Uterus (tissue), 4 donors: ENCODE data around the gene SH2D4B. TPM values are rescaled to one million over a fixed set of nuclear protein-coding genes. Genes with fewer than 3 reads are reported as not detected.

ENCODE experiments used
- DNase-seq, 2 donors: peaks; one replicate each; pipeline ENCODE4 v3.0.0-alpha.2; 2019 to 2020
- H3K27ac ChIP-seq, 2 donors: fragments of 200-600 bp; sonication (generic); 1 replicate in 1 of 2; 2 replicates in 1 of 2; pipeline ENCODE4 v1.5.1; 2016 to 2018
- H3K27me3 ChIP-seq, 2 donors: fragments of 200-600 bp; sonication (generic); one replicate each; pipeline ENCODE4 v1.5.1; 2018 to 2019; ENCODE audit warnings: control low read depth in 1 of 2
- H3K36me3 ChIP-seq, 2 donors: fragments of 200-600 bp; sonication (generic); one replicate each; pipeline ENCODE4 v1.5.1; 2019; ENCODE audit warnings: control low read depth in 1 of 2
- H3K4me1 ChIP-seq, 2 donors: fragments of 200-600 bp; sonication (generic); one replicate each; pipeline ENCODE4 v1.5.1; 2018 to 2019; ENCODE audit warnings: control low read depth in 1 of 2
- H3K4me3 ChIP-seq, 2 donors: fragments of 200-600 bp; sonication (generic); 1 replicate in 1 of 2; 2 replicates in 1 of 2; pipeline ENCODE4 v1.5.1; 2018 to 2019; ENCODE audit warnings: mild to moderate bottlenecking in 1 of 2
- H3K9me3 ChIP-seq, 2 donors: fragments of 200-600 bp; sonication (generic); one replicate each; pipeline ENCODE4 v1.5.1; 2019; ENCODE audit warnings: control low read depth in 1 of 2
- POLR2A ChIP-seq, 2 donors: fragments of 450-650 bp; IDR thresholded peaks; one replicate each; pipeline ENCODE4 v1.6.1; 2016; ENCODE audit warnings: antibody characterized with exemption in 2 of 2, mild to moderate bottlenecking in 1 of 2, moderate library complexity in 1 of 2
- intact Hi-C: fragments of 100-400 bp; cut with DNase I; formaldehyde crosslinking; loops from one replicate; pipeline ENCODE4 v1.15.1; 2023; ENCODE audit warnings: low total_unique reads
- total RNA-seq, 4 donors: library from RNA; depleted of rRNA in 3 of 4; stranded (reverse); fragments of >200 nt in 3 of 4; gene quantifications; one replicate each; pipeline versions ENCODE4 v1.1.0 to v1.2.4, GENCODE V29; 2014 to 2023
- TF ChIP-seq, protein P1 (sequence below), 4 experiments: fragments of 200-600 bp in 2 of 4; fragments of 450-650 bp in 2 of 4; sonication (generic) in 2 of 4; IDR thresholded peaks; one replicate each; pipeline ENCODE4 v1.5.1; 2016 to 2019; ENCODE audit warnings: antibody characterized with exemption in 4 of 4, mild to moderate bottlenecking in 2 of 4, moderate library complexity in 1 of 4
- donor health status: DM: yes; HTN: yes; CAD: no.

The SH2D4B gene
- total RNA-seq, 4 donors from 2014 or later, result 0.40 to 1.4 TPM; not detected in 2

DNA sequence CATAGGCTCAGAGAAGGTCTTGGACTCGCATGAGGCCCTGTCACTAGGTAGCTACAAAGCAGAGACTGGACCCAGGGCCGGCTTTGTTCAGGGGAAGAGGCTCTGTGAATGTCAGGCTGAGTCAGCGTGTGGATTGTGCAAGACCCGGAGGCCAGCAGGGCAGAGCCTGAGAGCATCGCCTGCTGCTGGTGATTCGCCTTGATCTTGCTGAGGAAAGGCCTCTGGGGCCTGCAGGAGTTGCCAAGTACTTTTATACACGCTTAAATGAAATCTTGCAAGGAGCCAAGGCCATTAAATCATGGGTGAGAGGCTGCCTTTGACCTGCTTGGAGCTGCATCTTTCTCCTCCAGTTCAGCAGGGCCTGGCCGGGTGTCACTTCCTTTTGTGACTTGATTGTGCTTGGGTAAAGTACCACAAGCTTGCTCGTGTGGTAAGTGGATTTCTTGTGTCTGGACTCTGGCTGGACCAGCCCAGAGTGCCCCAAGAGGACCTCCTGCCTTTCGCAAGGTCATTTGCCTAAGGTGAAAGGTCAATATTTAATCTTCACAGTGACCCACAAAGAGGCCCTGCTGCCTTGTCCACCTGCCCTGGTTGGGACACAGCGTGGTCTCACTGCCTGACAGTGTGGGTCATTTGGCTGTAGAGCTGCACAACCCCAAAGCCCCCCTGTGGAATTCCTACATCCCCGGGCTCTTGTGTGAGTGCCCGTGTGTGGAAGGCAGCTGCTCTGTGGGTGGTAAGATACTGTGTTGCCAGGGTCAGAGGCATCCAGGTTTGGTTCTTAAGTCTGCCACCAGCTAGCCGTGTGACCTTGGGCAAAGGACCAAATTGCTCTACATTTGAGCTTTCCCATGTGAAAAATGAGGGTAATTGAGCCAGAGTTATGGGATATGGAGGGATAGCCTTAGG, 38.6 kb upstream of the SH2D4B start:
- Histone ChIP-seq H3K27me3 (no peaks in the 10 kb centered on the region), H3K36me3 (no peaks in the 10 kb centered on the region), H3K4me3 (no peak overlapping the region), H3K27ac (peak overlapping the region; percentile 73 to 83), H3K9me3 (no peaks in the 10 kb centered on the region), H3K4me1 (peaks cover 16 to 17% of the 10 kb centered on the region in 2 donors)
- peak; percentile 95 to 98 for DNase-seq
- intact Hi-C loops, result no loop called here
- TF ChIP-seq, protein P1, sequence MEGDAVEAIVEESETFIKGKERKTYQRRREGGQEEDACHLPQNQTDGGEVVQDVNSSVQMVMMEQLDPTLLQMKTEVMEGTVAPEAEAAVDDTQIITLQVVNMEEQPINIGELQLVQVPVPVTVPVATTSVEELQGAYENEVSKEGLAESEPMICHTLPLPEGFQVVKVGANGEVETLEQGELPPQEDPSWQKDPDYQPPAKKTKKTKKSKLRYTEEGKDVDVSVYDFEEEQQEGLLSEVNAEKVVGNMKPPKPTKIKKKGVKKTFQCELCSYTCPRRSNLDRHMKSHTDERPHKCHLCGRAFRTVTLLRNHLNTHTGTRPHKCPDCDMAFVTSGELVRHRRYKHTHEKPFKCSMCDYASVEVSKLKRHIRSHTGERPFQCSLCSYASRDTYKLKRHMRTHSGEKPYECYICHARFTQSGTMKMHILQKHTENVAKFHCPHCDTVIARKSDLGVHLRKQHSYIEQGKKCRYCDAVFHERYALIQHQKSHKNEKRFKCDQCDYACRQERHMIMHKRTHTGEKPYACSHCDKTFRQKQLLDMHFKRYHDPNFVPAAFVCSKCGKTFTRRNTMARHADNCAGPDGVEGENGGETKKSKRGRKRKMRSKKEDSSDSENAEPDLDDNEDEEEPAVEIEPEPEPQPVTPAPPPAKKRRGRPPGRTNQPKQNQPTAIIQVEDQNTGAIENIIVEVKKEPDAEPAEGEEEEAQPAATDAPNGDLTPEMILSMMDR (IDR thresholded peaks at IDR 0.05), result no peak
- no peak for TF ChIP-seq POLR2A (IDR thresholded peaks at IDR 0.05)

DNA sequence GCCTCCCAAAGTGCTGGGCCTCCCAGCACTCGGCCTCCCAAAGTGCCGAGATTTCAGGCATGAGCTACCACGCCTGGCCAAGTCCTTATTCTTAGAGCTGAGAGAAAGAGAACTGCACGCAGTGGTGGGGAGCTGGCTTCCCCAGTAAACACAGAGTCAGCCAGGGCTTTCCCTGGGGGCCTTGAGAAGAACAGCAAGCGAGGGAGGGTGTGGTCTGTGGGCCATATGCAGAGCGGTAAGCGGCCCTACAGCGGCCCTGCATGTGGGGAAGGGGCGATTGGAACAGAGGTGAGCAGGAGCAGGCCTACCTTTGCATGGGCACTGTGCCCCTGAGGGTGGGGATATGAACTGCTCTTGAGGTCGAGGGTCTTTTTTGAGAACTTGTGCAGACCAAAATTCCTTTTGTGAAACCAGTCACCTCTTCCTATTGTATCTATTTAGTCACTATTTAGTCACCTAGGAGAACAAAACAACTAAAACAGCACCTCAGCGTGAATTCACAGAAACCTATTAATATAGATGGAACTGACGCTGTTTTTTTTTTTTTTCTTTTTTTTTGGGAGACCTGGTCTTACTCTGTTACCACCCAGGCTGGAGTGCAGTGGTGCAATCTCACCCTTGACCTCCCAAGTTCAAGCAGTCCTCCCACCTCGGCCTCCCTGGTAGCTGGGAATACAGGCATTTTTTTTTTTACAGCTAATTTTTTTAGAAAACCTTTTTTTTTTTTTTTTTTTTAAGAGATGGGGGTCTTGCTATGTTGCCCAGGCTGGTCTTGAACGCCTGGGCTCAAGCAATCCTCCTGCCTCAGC, 36.9 kb upstream of the SH2D4B start:
- Histone ChIP-seq H3K4me1 (peaks cover 16 to 22% of the 10 kb centered on the region in 2 donors), H3K4me3 (no peak overlapping the region), H3K9me3 (no peaks in the 10 kb centered on the region), H3K36me3 (no peaks in the 10 kb centered on the region), H3K27ac (peak overlapping the region; percentile 76 to 83), H3K27me3 (no peaks in the 10 kb centered on the region)
- no peak for TF ChIP-seq POLR2A (IDR thresholded peaks at IDR 0.05)
- TF ChIP-seq, protein P1 (IDR thresholded peaks at IDR 0.05), result no peak
- DNase-seq, result no peak
- intact Hi-C loops, result loop anchor here (5.0 kb wide), 1 partner anchor 43 kb away; no protein-coding TSS in a partner anchor

DNA sequence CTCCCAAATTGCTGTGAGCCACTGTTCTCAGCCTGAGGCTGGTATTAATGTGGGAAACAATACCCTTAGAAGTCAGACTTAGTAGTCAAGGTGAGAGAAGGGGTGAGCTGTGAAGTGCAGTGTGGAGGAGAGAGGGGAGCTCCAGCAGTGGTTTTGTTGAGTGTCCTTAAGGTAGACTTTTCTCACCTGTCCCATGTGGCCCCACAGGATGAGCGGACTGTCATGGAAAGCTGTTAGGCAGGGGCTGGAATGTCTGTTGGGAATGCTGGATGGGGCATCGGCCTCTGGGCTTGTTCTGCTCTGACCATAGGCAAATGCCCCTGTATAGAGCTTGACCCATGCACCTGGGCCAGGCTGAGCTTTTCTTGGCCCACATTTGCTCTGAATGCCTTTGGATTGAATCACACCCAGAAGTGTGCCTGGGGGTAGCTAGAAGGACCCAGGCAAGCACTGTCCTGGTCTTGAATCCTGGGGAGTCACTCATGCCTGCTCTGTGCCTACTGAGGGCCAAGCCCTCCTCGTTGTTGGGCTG, 36.3 kb upstream of the SH2D4B start:
- DNase-seq, result no peak
- Histone ChIP-seq H3K4me3 (no peak overlapping the region), H3K27ac (peak overlapping the region; percentile 76 to 83), H3K9me3 (no peaks in the 10 kb centered on the region), H3K36me3 (no peaks in the 10 kb centered on the region), H3K4me1 (peaks cover 16 to 22% of the 10 kb centered on the region in 2 donors), H3K27me3 (no peaks in the 10 kb centered on the region)
- intact Hi-C loops, result loop anchor here (5.0 kb wide), 1 partner anchor 44 kb away; no protein-coding TSS in a partner anchor
- TF ChIP-seq, protein P1 (IDR thresholded peaks at IDR 0.05), result no peak
- TF ChIP-seq POLR2A (IDR thresholded peaks at IDR 0.05), result no peak

DNA sequence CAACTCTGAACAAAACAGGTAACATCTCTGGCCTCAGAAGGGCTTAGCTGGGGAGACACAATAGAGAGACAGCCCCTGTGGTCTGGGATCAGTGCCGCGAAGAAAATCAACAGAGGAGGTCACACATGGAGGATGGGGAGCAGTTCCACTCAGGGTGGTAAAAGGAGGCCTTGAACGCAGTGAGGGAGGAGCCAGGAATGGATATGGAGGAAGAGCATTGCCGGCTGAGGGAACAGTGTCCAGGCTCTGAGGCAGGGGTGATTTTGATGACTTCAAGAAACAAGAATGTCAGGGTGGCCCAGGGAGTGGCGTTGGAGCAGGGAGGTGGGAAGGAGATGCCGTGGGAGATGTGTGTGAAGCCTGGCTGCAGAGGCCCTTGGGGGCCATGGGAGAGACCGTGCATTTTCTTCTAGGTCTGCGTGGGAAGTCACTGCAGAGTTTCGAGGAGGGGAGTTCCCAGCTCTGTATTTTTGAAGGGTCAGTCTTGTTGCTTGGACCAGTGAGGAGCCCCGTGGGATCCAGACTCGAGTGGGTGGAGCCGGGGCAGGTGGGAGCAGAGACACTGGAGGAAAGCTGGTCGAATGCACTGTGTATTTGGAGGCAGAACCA, 35.7 kb upstream of the SH2D4B start:
- no peak for TF ChIP-seq POLR2A (IDR thresholded peaks at IDR 0.05)
- H3K27ac ChIP-seq, result peak overlapping the region; percentile 76 to 83
- H3K9me3 ChIP-seq, result no peaks in the 10 kb centered on the region
- no peaks in the 10 kb centered on the region for H3K27me3 ChIP-seq
- intact Hi-C loops, result loop anchor here (5.0 kb wide), 1 partner anchor 45 kb away; no protein-coding TSS in a partner anchor
- H3K4me3 ChIP-seq, result no peak overlapping the region
- H3K36me3 ChIP-seq, result no peaks in the 10 kb centered on the region
- no peak for DNase-seq
- H3K4me1 ChIP-seq, result peaks cover 16 to 22% of the 10 kb centered on the region in 2 donors
